GM21423 (cell line): ENCODE data around the gene OPCML.

ENCODE experiments used
- ATAC-seq: cut with Tn5 transposase; IDR thresholded peaks from one replicate; pipeline ENCODE4 v1.9.1; 2021; ENCODE audit warnings: mild to moderate bottlenecking, moderate library complexity; ENCODE audit not compliant: unreplicated experiment

OPCML gene

DNA sequence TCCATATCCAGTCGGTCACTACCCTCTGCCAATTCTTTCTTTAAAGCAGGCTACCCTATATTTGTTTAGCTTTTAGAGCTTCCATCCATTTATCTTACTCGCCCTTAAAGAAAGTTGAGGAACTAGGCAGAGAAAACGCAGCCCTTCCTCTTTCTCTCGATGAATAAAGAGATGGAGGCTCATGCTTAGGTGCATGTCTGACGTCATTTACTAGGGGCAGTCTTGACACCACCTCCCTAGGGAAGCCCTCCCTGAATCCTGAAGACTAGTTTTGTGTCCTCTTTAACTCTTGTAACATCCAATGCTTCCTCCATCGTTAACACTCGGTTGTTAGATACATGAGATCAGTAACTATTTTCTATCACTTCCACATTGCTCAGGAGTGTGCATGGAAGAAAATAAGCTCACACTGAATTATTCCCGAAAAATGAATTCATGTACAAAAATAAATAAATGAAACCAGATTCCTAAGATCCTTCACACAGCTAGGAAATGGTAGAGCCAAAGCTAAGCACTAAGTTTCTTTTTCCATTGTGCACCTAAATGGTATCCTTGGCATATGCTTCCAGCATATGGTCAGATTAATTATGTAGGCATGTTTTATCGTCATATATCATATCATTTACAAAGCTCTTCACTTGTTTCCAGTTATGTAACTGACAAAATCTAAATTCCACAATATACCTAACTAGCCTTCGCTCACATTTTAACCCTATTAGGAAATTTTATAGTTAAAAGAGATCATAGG lies 291.2 kb downstream of the OPCML start:
- ATAC-seq, result no peak

DNA sequence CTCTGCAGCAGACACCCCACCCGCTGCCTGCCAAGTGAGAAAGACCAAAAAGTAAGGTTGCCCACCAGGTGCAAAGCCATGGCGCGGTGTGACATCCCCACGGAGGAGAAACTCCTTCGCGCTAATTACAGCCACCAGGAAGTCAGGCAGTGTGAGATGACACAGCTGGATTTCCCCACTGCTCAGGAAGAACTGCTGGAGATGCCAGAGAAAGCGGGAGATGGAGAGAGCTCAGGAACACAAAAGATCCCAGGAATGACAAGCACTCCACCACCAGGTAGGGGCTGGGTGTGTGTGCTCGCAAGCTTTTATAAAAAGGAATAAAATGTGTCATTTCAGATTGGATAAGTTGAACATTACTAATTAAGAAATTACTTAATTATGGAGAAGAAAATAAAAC lies 292.7 kb downstream of the OPCML start:
- no peak for ATAC-seq

DNA sequence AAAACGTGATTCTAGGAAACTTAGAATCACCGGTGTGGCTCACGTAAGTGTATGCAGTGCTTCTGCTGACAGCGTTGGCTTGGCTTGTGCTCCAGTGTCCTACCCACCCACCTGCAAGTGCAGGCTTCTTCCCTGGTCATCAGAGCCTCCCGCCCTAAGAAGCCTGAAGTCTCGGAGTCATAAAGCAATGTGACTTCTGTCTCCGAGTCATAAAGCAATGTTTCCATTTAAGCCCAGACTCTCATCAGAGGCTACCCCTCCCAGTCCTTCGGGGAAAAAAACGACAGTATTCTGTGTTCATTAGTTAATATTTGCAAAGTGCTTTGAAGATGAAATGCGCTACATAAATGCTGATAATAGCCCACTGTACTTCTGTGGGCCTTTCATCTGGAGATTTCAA lies 293.8 kb downstream of the OPCML start:
- no peak for ATAC-seq

DNA sequence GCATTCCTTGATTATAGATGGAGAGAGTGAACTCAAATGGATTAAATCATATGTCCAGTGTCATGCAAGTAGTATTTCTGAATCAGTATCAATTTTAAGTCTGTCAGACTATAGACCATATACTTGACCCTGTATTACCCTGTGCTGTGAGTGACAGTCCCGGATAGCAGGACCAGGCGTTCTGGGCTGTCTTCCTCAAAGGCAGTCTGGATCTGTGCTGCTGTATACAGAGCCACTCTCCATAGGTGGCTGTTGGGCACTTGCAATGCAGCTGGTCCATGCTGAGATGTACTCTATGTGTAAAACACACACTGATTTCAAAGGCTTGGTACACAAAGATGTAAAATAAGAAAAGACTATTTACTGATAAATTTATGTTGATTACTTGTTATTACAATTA lies 294.3 kb downstream of the OPCML start:
- no peak for ATAC-seq

DNA sequence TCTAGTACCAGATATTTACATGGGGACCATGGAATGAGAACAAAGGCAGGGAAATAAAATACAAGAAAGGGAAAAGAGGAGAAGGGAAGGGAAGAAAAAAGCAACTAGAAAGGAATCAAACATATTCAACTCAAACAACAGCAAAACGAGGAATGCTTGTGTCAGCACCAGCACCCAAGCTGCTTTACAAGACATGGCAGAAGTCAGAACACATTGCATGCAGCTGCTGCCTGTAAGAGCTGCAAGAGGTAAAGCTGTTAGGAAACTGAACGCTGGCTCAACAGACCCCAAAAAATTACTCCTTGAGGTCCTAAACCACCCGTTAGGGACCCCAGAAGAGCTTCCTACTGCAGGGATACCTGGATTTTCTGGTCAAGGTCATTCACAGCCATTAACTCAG lies 296.9 kb downstream of the OPCML start:
- ATAC-seq, result no peak

DNA sequence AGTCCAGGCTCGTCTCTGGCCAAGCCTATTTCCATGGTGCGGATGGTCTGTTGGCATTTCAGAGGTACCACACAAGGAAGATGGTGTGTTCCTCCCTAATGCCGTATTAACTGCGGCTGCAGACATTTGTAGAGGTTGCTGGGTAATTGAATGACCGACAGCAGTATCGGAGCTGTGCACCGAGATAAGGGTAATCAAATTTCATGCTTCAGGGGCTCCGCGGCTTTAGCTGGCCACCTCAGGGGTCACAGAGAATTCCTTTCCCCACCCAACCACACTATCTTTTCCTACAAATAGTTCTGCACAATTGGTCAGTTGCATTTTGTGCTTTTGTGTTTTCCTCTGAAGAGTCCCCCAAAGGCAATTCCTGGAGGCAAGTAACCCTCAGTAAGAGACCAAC lies 297.4 kb downstream of the OPCML start:
- no peak for ATAC-seq

DNA sequence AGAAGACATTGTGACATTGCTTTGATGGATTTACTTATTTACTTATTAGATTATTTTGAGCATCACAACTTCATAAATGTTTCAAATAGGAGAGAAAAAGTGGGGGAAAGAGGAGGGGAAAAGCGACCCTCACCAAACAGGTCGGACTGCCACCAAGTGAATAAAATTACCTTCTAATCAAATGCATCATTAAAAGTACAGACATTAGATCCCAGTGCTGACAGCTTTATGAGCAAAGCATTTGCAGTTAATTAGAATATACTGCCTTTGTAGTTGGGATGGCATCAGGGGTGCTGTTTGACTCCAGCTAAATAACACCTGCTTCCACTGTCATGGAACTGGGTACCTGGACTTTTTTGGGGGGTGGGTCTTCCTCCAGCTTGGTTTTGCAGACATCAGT lies 299.6 kb downstream of the OPCML start:
- no peak for ATAC-seq

DNA sequence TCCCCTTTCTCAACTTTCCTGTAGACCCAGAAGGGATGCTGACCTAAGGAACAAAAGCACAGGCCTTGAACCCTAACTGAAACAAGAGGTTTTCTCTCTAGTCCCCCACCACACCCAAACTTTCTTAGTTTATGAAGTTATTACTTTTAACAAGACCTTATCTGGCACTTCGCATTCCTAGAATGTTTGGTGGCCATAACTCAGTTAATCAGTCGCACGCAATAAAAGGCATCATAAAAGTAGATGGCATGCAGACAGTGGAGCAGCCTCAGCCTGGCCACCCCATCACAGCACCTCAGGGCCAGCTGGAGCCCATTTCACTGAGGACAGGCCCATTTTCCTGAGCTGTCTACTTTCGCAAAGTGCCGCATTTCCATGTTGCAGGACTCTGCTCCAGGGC lies 301.9 kb downstream of the OPCML start:
- no peak for ATAC-seq

DNA sequence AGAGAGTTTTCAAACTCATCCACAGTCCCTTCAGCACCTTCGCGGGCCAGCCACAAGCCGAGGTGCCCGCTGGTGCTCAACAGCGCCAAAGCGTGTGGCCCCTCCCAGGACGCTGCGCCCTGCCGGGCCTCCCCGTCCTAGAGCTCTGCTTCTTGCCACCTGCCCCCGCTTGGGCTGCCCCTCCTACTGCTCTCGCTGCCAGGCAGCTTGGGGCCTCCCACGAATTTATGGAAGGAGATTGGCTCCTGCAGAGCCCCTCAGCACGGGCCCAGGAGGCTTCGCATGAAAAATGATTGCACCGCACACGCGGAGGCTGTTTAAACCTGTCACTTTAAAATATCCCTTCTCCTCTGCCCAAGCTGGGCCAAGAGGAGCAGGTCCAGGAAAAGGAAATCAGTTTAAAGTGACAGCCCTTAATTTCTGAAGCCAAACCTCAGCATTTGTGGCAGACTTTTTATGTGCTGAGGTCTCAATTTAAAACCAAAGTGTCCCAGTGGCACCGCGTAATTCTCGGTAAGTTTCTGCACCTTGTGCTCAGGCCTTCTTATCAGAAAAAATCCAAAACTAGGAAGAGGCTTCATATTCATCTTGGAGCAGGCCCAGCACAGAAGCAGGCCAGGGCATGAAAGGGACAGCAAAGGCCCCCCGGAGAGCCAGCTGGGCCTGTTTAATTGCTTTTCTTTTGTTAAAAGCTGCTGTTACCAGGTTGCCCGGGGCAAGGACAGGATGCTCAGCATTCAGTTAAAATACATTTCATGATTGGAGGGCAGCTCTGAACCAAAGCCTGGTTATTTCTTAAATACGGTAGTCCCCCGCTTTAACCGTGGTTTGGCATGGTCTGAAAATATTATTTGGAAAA lies 303.6 kb downstream of the OPCML start:
- ATAC-seq, result no peak

DNA sequence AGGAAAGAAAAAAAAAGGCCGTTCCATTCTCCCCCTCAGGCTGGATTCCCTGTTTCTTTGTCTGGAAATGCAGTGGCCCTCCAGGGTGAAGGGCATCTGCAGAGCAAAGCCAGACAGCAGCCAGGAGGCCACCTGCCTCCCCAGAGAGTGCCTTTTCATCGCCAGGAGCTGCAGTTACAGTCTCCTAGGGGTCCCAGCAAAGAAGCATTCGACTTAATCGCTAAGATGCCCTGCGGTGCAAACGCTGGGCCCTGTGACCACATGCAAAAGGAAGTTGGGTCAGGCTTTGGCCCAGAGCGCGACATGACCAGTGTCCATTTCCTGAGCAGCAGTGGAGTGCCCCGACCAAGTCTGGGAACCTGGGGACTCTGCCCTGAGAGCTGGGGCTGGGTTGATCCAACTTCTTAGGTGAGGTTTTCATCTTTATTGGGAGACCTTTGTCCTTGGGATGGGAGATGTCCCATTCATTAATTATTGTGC lies 304.6 kb downstream of the OPCML start:
- no peak for ATAC-seq

DNA sequence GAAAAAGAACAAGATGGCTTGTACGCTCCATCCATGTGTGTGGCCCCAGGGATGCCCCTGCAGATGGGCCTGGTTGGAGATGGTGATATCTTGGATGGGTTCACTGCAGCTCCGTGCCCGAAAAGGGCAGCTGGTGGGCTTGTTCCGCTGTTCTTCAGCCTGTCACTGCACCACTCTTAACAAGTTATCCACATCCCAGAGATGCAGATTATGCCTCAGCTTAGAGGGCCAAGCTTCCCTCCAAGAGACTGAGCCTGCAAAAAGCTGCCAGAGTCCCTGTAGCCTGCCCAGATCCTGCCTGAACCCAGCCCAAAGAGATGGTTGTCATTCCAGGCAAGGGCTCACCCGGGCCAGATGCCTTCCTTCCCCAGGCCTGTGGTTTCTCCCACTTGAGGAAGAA lies 308.0 kb downstream of the OPCML start:
- no peak for ATAC-seq

DNA sequence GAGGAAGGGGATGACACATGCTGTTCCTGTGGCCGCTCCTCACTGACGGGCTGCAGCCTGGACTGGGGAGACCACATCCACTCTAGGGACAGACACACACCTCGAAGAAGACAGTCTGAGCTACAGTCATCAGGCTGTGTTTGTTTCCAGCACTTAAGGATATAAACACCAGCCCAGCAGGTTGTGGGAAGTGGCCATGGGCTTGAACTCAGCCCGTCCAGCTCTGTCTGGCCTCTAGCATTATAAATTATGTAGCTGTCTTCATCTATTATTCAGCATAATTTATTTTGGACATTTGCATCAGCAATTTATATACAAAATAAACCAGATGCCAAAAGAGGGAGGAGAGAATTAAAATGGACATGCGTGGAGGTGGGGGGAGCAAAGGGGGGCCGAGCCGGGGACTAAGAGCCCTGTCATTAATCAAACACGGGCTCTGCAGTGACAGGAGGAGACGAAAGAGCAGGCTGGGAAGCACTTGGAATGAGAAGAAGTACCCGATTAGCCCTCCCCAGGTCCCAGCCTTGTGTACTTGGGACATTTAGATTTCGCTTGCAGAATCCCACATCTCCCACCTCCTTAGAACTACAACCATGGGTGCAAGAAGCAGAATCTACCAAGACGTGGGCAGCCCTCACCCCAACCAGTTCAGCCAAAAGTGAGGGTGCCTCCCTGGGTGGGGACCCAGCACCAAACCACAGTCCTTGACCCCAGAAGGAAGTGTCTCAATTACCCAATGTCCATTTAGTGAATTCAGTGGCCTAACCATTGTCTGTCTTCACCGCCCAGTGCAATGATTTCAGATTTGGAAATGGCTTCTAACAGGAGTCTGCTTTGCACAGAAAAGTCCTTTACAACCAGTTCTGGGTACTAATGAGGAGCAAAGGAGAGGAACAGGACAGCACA lies 309.6 kb downstream of the OPCML start:
- no peak for ATAC-seq

DNA sequence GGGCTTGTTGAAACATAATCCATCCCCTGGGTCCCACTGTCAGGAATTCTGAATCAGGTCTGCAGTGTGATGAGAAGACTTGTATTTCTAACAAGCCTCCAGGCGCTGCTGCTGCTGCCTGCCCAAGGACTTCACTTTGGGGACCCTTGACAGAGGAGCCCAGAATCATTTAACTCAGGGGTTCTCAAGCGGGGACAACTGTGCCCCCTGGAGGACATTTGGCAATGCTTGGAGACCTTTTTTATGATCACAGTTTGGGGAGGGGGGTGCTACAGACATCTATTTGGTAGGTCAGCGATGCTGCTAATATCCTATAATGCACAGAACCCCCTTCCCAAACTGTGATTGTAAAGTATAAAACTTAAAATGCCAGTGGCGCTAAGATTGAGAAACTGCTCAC lies 312.8 kb downstream of the OPCML start:
- ATAC-seq, result no peak

DNA sequence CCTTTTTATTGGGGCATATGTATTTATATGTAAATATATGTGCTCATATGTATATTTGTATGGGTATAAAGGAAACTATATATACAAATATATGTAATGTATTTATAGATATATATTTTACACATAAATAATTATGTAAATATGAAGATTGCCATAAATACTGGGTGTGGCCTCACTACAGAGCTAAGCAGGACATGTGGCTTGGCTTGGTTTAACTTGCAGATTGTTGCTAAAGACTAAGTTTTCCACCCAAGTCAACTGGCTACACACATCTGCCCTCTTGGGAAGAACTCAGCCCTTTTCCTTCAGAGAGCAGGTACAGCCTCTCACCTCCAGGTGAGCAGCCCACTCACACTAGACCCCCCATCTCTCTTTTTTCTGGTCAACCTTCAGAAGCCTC lies 315.5 kb downstream of the OPCML start:
- ATAC-seq, result no peak

DNA sequence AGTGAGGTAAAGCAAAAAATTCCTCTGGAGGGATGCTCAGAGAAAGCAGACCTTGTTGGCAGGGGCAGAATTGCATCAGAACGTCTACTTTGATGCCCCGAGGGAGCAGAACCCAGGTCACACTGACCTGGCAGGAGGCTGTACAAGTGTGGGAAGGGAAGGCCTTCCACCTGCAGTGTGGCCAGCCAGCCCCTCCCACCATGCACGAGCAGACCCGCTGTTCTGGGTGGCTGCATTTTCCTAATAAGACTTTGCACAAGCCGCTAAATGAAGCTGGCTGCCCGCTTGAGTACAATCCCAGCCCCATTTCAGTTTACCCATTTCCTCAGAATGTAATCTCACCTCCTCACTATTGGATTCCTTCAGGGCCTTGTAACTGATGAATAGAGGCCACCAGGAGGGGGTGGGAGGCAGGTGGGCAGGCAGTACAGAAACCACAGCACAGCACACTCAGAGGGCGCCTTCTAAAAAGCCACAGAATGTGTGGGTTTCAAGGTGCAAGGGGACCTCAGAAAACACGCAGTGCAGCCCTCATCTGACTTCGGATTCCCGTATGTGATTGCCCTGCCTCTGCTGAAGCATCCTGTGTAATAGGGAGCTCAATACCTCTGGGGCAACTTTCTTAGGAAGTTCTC lies 316.6 kb downstream of the OPCML start:
- no peak for ATAC-seq

DNA sequence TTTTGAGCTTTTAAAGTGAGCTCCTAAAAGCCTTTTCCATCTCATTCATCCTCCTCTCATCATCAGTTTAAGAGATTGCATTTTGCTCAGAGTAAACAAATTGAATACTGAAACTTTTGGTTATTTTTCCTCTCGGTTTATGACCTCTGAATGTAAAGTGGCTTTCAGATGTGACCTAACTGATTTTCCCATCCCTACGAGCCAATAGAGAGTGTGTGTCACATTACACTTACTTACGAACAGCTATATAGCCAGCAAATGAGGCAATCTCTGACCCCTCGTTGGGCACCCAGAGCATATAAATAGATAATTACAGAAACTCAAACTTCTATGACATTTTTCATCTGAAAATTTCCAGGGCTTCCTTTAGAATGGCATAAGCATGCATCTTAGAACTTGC lies 317.7 kb downstream of the OPCML start:
- ATAC-seq, result no peak

DNA sequence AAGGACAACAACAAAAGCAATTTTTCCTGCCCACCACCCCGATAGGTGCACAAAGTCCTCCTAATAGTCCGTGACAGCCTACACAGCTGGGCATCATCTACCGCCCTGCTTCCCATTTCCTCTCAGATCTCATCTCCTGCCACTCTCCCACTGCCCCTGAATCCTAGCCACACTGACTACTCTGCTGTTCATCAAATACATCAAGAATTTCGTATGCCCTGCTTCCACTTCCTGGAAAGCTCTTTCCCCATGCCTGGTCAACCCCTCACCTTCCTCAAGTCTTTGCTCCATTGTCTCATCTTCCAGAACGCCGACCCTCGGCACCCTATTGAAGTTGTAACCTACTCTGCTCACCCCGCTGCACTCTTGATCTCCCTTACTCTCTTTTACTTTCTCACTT lies 320.1 kb downstream of the OPCML start:
- no peak for ATAC-seq

DNA sequence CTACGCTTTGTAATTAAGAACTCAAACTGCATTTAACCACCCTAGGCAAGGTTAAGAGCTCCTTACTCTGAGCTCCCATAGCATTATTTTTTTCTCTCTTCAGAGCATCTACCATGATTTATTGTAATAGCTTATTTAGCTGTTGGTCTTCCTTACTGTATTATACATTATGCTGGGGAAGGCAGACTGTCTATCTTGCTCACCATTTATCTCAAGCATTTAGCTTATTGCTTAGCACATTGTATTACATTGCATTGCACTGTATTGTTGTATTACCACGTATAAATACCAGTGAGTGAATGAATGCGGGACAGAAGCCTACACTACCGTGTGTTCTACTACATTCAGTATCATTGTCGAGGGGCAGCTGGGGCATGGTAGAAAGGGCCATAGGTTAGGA lies 324.3 kb downstream of the OPCML start:
- no peak for ATAC-seq

DNA sequence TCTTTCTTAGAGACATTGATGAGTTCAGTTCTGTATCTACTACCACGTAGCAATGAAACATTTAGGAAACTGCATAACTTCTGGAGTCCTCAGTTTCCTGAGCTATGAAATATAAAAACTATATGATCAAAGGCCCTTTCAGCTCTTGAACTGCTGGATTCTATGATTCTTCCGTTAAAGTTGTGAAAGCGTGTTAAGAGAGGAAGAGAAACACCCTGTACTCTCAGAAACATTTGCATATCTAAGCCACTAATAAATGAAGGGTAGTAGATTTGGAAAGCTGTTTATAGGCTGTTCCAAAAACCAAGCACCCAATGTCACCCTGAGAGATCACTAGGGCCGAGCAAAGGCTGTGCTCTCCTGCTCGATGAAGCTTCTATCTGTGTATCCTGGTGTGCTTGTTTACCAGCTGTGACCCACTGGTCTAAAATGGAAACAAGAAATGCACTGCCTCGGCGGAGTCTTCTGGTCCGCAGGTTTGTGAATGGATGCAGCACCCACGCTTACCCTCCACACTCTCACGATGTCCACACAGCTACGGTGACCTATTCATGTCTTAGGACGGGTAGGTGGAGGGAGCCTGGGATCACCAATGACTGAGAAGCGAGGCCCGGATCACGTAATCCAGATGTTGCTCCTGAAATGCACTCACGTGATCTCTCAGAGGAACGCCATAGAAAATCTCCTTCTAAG lies 325.8 kb downstream of the OPCML start:
- no peak for ATAC-seq

DNA sequence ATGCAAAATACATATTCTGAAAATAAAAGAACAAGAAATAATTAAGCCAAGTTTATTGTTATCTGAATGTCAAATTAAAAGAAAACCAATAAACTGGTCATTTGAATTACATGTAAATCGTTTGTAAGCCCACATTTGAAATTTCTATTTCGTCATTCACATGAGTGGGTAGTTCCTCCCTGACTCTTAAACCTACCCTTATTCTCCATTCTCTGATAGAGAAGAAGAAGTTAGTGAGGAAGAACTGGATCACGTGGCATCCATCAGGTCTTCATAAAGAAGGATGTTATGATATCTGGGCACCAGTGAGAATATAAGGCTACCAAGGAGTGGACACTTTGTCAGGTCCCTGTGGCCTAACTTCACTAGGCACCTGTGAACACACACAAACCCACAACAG lies 328.1 kb downstream of the OPCML start:
- ATAC-seq, result no peak
